ENCODE measurements around the gene OR10X1. TPM values are rescaled to one million over a fixed set of nuclear protein-coding genes. Genes with fewer than 3 reads are reported as not detected.

Gene OR10X1
- total and polyA plus RNA-seq, 2 donors (not counting 1 experiment from before 2014, with no cell fraction given), result not detected

DNA sequence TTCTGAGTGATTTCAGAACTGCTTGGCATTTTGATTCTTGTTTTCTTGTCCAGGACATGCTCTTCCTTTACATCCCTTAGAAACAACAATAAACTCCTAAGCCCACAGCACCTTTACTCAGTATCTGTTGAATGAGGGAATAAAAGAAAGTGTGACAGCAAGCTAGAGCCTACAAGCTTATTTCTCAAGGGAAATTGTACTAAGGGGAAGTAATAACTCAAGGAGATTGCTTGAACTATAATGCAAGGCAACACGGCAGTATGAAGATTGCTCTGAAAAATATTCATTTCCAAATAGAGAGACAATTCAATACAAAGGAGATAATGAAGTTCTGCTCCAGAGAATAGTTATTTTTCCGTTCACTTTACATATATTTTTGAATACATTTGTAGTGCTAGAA lies 15.8 kb downstream of the OR10X1 start:
- ChIA-PET POLR2A (no interaction called here), CTCF (no interaction called here)
- peaks cover 3% of the 10 kb centered on the region for H3K9me3 Mint-ChIP-seq (ENCODE audit: insufficient read depth)
- intact Hi-C loops (cut with micrococcal nuclease), result no loop called here
- H3K9me3 ChIP-seq (ENCODE audit: control extremely low read depth in 1 of 3, control insufficient read depth in 2 of 3, insufficient read depth in 1 of 3, low read length in 2 of 3), result peaks cover 0 to 4% (median 0%) of the 10 kb centered on the region in 3 donors
- H3K27me3 ChIP-seq (replicated peaks in 1 of 4; ENCODE audit: control extremely low read depth in 1 of 4, control insufficient read depth in 3 of 4, insufficient read depth in 4 of 4, low read length in 3 of 4), result peaks cover 0 to 4% (median 0%) of the 10 kb centered on the region in 4 experiments
- ATAC-seq (ENCODE audit: low read depth) (no peak), DNase-seq (peak; percentile 25)
- no CpG with 5 or more reads among the region's 2 CpGs for WGBS (ENCODE audit: insufficient coverage)
- H3K4me3 Mint-ChIP-seq, result peak overlapping the region; percentile 38
- no peak for TF ChIP-seq EZH2 (IDR thresholded peaks at IDR 0.05; ENCODE audit: borderline replicate concordance, insufficient read depth, low read depth, low read length, poor library complexity, severe bottlenecking)
- TF ChIP-seq, protein P1, sequence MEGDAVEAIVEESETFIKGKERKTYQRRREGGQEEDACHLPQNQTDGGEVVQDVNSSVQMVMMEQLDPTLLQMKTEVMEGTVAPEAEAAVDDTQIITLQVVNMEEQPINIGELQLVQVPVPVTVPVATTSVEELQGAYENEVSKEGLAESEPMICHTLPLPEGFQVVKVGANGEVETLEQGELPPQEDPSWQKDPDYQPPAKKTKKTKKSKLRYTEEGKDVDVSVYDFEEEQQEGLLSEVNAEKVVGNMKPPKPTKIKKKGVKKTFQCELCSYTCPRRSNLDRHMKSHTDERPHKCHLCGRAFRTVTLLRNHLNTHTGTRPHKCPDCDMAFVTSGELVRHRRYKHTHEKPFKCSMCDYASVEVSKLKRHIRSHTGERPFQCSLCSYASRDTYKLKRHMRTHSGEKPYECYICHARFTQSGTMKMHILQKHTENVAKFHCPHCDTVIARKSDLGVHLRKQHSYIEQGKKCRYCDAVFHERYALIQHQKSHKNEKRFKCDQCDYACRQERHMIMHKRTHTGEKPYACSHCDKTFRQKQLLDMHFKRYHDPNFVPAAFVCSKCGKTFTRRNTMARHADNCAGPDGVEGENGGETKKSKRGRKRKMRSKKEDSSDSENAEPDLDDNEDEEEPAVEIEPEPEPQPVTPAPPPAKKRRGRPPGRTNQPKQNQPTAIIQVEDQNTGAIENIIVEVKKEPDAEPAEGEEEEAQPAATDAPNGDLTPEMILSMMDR (IDR thresholded peaks at IDR 0.05), result no peak
- H4K20me1 ChIP-seq (ENCODE audit: control insufficient read depth, insufficient read depth, low read length, poor library complexity, severe bottlenecking), result no peaks in the 10 kb centered on the region
- H3K36me3 ChIP-seq (replicated peaks in 1 of 2; ENCODE audit: control extremely low read depth in 1 of 2, control insufficient read depth in 1 of 2, extremely low read depth in 1 of 2, insufficient read depth in 2 of 2, low read length in 1 of 2), result no peaks in the 10 kb centered on the region
- H3K4me1 Mint-ChIP-seq, result peaks cover 15% of the 10 kb centered on the region
- H3K79me2 ChIP-seq (ENCODE audit: control insufficient read depth, insufficient read depth, low read length), result no peaks in the 10 kb centered on the region
- H3K27ac Mint-ChIP-seq, result no peak overlapping the region
- no peak overlapping the region for H3K9ac ChIP-seq (ENCODE audit: low read length)
- H3K4me1 ChIP-seq (ENCODE audit: control insufficient read depth in 2 of 2, insufficient read depth in 2 of 2, low read length in 2 of 2), result peaks cover 9 to 14% of the 10 kb centered on the region in 2 donors
- H3K27ac ChIP-seq (ENCODE audit: low read length in 2 of 2), result no peak overlapping the region
- peak overlapping the region; percentile 50 for H3K4me2 ChIP-seq (replicated peaks; ENCODE audit: low read depth, low read length, poor library complexity, severe bottlenecking)
- H3K27me3 Mint-ChIP-seq, result peaks cover 10% of the 10 kb centered on the region
- no peak overlapping the region for H2AFZ ChIP-seq (ENCODE audit: insufficient read depth, low read depth, low read length, poor library complexity, severe bottlenecking)
- no peak overlapping the region for H3K4me3 ChIP-seq (ENCODE audit: control extremely low read depth in 1 of 5, extremely low read depth in 1 of 5, insufficient read depth in 1 of 5, low read depth in 2 of 5, low read length in 4 of 5)

DNA sequence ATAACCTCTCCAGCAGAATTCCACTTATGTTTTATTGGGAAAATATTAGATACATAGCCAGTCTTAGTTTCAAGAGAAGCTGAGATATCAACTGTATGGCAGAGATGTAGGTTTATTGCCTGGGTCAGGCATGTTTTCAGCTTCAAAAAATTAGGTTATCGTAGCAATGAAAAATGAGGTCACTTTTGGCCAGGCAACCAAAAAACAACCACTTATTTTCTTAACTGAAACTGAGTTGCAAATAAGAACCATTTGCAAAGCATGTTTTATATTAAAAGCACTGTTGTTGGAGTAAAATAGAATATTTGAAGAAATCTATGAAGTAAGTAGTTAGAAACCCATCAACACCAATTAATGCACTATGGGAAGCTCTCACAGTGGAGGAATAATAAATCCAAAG lies 20.0 kb downstream of the OR10X1 start:
- no peak overlapping the region for H3K27ac ChIP-seq (ENCODE audit: low read length in 2 of 2)
- H3K4me2 ChIP-seq (replicated peaks; ENCODE audit: low read depth, low read length, poor library complexity, severe bottlenecking), result no peak overlapping the region
- Mint-ChIP-seq H3K4me1 (peaks cover 15% of the 10 kb centered on the region), H3K27me3 (peaks cover 10% of the 10 kb centered on the region), H3K4me3 (no peak overlapping the region), H3K9me3 (ENCODE audit: insufficient read depth) (no peaks in the 10 kb centered on the region), H3K27ac (no peak overlapping the region)
- POLR2A ChIA-PET, result no interaction called here
- H3K4me3 ChIP-seq (ENCODE audit: control extremely low read depth in 1 of 5, extremely low read depth in 1 of 5, insufficient read depth in 1 of 5, low read depth in 2 of 5, low read length in 4 of 5), result no peak overlapping the region
- no peaks in the 10 kb centered on the region for H3K36me3 ChIP-seq (replicated peaks in 1 of 2; ENCODE audit: control extremely low read depth in 1 of 2, control insufficient read depth in 1 of 2, extremely low read depth in 1 of 2, insufficient read depth in 2 of 2, low read length in 1 of 2)
- peaks cover 0 to 4% (median 0%) of the 10 kb centered on the region in 4 experiments for H3K27me3 ChIP-seq (replicated peaks in 1 of 4; ENCODE audit: control extremely low read depth in 1 of 4, control insufficient read depth in 3 of 4, insufficient read depth in 4 of 4, low read length in 3 of 4)
- TF ChIP-seq, protein P1 (IDR thresholded peaks at IDR 0.05), result no peak
- no peak for TF ChIP-seq EZH2 (IDR thresholded peaks at IDR 0.05; ENCODE audit: borderline replicate concordance, insufficient read depth, low read depth, low read length, poor library complexity, severe bottlenecking)
- H3K9me3 ChIP-seq (ENCODE audit: control extremely low read depth in 1 of 3, control insufficient read depth in 2 of 3, insufficient read depth in 1 of 3, low read length in 2 of 3), result peaks cover 0 to 4% (median 0%) of the 10 kb centered on the region in 3 donors
- CTCF ChIA-PET, result no interaction called here
- no peak overlapping the region for H3K9ac ChIP-seq (ENCODE audit: low read length)
- H3K4me1 ChIP-seq (ENCODE audit: control insufficient read depth in 2 of 2, insufficient read depth in 2 of 2, low read length in 2 of 2), result peaks cover 6 to 13% of the 10 kb centered on the region in 2 donors
- H3K79me2 ChIP-seq (ENCODE audit: control insufficient read depth, insufficient read depth, low read length), result no peaks in the 10 kb centered on the region
- DNase-seq, result no peak
- no peak for ATAC-seq (ENCODE audit: low read depth)
- no peaks in the 10 kb centered on the region for H4K20me1 ChIP-seq (ENCODE audit: control insufficient read depth, insufficient read depth, low read length, poor library complexity, severe bottlenecking)
- no CpG with 5 or more reads among the region's 1 CpG for WGBS (ENCODE audit: insufficient coverage)
- H2AFZ ChIP-seq (ENCODE audit: insufficient read depth, low read depth, low read length, poor library complexity, severe bottlenecking), result no peak overlapping the region
- intact Hi-C loops (cut with micrococcal nuclease), result no loop called here

All from B cell (primary cell).